Breast epithelium (tissue), 4 donors: ENCODE measurements around the gene RAI1. TPM values are rescaled to one million over a fixed set of nuclear protein-coding genes. Genes with fewer than 3 reads are reported as not detected.

ENCODE experiments used
- DNase-seq, 2 donors: peaks; one replicate each; pipeline ENCODE4 v3.0.0-alpha.2; 2019; ENCODE audit warnings: low spot score in 2 of 2
- H3K27ac ChIP-seq, 2 donors: fragments of 200-600 bp; sonication (generic) in 1 of 2; one replicate each; pipeline ENCODE4 v1.5.1; 2016 to 2019; ENCODE audit warnings: mild to moderate bottlenecking in 1 of 2
- H3K27me3 ChIP-seq, 2 donors: fragments of 200-600 bp; sonication (generic) in 1 of 2; one replicate each; pipeline versions ENCODE4 v1.5.1 to v1.6.0; 2017 to 2019; ENCODE audit warnings: control low read depth in 1 of 2, mild to moderate bottlenecking in 1 of 2
- H3K36me3 ChIP-seq: fragments of 200-600 bp; one replicate; pipeline ENCODE4 v1.5.1; 2019
- H3K4me1 ChIP-seq, 2 donors: fragments of 200-600 bp; sonication (generic); one replicate each; pipeline ENCODE4 v1.5.1; 2016 to 2019; ENCODE audit warnings: control low read depth in 1 of 2
- H3K4me3 ChIP-seq, 3 donors: fragments of 200-600 bp; sonication (generic); 1 replicate in 2 of 3; 2 replicates in 1 of 3; pipeline ENCODE4 v1.5.1; 2016 to 2019; ENCODE audit warnings: mild to moderate bottlenecking in 3 of 3, moderate library complexity in 2 of 3
- H3K9me3 ChIP-seq, 2 donors: fragments of 200-600 bp; sonication (generic) in 1 of 2; one replicate each; pipeline ENCODE4 v1.5.1; 2016 to 2019; ENCODE audit warnings: control low read depth in 1 of 2
- POLR2A ChIP-seq: fragments of 450-650 bp; IDR thresholded peaks from one replicate; pipeline ENCODE4 v1.6.1; 2016; ENCODE audit warnings: antibody characterized with exemption, mild to moderate bottlenecking, moderate library complexity
- POLR2AphosphoS5 ChIP-seq, 3 donors: sonication (generic); formaldehyde crosslinking; IDR thresholded peaks; one replicate each; pipeline ENCODE4 v1.6.1; 2017; ENCODE audit warnings: antibody characterized with exemption in 3 of 3
- intact Hi-C: fragments of 100-400 bp; cut with DNase I; formaldehyde crosslinking; loops from one replicate; pipeline ENCODE4 v1.15.1; 2023; ENCODE audit warnings: low total_unique reads
- total RNA-seq, 3 donors: library from RNA; depleted of rRNA; stranded (reverse); fragments of >200 nt; gene quantifications; one replicate each; pipeline ENCODE4 v1.1.0, GENCODE V29; 2016
- TF ChIP-seq, protein P1 (sequence below), 3 donors: fragments of 450-650 bp; IDR thresholded peaks; one replicate each; pipeline ENCODE4 v1.5.1; 2016 to 2017; ENCODE audit warnings: antibody characterized with exemption in 3 of 3, mild to moderate bottlenecking in 3 of 3, moderate library complexity in 3 of 3

The RAI1 gene
- total RNA-seq, 3 donors from 2014 or later: 5.6 to 25.6 (median 20.6) TPM

DNA sequence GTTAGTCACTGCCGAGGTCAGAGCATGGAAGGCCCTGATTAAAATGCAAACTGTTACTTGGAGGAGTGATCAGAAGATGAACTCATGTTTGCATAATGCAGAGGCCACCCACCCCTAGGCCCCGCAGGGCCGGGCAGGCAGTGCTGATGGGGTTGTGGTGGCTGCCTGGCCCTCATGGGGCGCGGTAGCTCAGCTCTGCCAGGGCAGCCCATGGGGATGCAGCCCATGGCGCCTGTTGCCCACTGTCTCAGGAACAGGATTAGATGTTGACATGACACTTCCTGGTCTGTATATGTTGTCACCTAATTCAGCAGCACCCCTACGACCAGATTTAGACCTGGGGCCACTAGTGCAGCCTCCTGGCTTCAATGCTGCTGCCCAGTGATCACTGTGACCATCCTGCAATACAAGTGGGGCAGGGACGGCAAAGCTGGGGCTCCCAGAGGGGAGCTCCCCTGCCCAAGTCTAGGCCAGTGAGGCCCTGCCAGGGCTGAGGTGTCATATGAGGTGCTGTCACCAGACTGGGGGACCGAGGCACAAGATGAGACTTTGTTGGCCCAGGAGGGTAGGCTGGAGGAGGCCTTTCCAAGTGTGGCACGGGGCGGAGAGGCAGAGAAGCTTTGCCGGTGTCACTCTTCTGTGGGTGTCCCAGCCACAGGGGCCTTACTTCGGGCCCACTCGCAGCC is 49.1 kb downstream of the RAI1 start:
- peak overlapping the region; percentile 89 to 93 for H3K27ac ChIP-seq
- TF ChIP-seq, protein P1, sequence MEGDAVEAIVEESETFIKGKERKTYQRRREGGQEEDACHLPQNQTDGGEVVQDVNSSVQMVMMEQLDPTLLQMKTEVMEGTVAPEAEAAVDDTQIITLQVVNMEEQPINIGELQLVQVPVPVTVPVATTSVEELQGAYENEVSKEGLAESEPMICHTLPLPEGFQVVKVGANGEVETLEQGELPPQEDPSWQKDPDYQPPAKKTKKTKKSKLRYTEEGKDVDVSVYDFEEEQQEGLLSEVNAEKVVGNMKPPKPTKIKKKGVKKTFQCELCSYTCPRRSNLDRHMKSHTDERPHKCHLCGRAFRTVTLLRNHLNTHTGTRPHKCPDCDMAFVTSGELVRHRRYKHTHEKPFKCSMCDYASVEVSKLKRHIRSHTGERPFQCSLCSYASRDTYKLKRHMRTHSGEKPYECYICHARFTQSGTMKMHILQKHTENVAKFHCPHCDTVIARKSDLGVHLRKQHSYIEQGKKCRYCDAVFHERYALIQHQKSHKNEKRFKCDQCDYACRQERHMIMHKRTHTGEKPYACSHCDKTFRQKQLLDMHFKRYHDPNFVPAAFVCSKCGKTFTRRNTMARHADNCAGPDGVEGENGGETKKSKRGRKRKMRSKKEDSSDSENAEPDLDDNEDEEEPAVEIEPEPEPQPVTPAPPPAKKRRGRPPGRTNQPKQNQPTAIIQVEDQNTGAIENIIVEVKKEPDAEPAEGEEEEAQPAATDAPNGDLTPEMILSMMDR (IDR thresholded peaks at IDR 0.05): no peak
- no peak for TF ChIP-seq POLR2AphosphoS5 (IDR thresholded peaks at IDR 0.05)
- no peak for TF ChIP-seq POLR2A

DNA sequence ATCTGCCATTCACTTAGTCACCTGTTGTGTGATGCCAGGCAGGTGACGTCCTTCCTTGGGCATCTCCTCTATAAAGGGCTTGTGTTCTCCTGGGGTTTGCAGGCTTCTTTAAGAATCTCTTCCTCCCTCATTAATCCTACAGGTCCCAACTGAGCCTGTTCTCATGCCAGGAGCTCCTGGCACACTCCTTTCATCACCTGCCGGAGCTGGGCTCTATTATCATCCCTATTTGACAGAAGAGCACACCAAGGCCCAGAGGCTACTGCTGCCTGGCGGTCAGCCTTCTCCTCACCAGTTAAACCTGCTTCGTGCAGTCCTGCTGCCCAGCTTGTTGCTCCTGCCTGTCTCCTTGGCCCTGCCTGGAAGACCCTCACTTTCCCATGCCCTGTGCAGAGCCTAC is 51.2 kb downstream of the RAI1 start:
- H3K27me3 ChIP-seq: no peaks in the 10 kb centered on the region
- no peak for TF ChIP-seq POLR2A
- TF ChIP-seq, protein P1 (IDR thresholded peaks at IDR 0.05): no peak
- DNase-seq: peak in 1 of 2 donors; percentile 76
- H3K4me1 ChIP-seq: peaks cover 2 to 20% of the 10 kb centered on the region in 2 donors
- no peaks in the 10 kb centered on the region for H3K36me3 ChIP-seq
- no peak overlapping the region for H3K4me3 ChIP-seq
- intact Hi-C loops: loop anchor here (5.0 kb wide), 1 partner anchor 1305 kb away; no protein-coding TSS in a partner anchor
- H3K27ac ChIP-seq: peak overlapping the region; percentile 89 to 93
- H3K9me3 ChIP-seq: no peaks in the 10 kb centered on the region

More for the DNA sequence above, 49.1 kb downstream of the RAI1 start:
- intact Hi-C loops: loop anchor here (5.0 kb wide), 1 partner anchor 1303 kb away; no protein-coding TSS in a partner anchor
- Histone ChIP-seq H3K36me3 (no peaks in the 10 kb centered on the region), H3K4me1 (peaks cover 2 to 20% of the 10 kb centered on the region in 2 donors), H3K4me3 (no peak overlapping the region), H3K9me3 (no peaks in the 10 kb centered on the region), H3K27me3 (no peaks in the 10 kb centered on the region)
- no peak for DNase-seq

DNA sequence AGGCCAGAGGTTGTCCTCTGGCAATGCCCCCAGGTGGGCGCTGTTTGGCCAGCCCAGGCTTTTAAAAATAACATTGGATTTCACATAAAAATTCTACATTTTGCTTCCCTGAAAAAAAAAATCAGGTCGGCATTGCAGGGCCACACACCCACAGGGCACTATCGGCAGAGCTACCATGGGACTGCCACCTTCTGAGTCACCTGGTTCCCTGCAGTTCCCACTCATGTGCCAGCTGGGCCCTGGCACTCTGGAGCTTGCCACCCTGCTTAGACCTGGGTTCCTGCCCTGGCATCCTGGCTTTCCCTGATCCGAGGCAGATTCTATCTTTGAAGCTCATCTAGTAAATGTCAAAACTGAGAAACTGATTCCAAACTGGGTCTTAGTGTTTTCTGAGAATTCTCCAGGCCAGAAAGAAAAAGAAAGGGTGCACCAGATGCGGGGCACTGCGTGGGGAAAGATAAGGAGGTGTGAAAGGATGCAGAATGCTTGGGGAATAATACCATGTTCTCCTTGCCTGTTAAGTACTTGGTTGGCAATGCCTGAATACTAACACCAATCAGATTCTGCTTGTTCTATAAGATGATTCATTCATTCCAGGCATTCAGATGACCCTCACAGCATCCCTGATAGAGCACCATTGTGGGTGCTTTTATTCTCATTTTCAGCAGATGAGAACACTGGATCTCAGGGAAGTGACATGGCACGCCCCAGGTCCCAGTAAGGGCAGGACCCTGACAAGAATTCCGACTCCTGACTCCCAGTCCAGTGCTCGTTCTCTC is 51.8 kb downstream of the RAI1 start:
- no peaks in the 10 kb centered on the region for H3K36me3 ChIP-seq
- no peaks in the 10 kb centered on the region for H3K27me3 ChIP-seq
- peak overlapping the region; percentile 89 to 93 for H3K27ac ChIP-seq
- TF ChIP-seq, protein P1 (IDR thresholded peaks at IDR 0.05): no peak
- TF ChIP-seq POLR2AphosphoS5 (IDR thresholded peaks at IDR 0.05) (no peak), POLR2A (no peak)
- H3K4me3 ChIP-seq: no peak overlapping the region
- H3K9me3 ChIP-seq: no peaks in the 10 kb centered on the region
- DNase-seq: no peak
- peaks cover 6 to 25% of the 10 kb centered on the region in 2 donors for H3K4me1 ChIP-seq
- intact Hi-C loops: loop anchor here (5.0 kb wide), 1 partner anchor 1306 kb away; no protein-coding TSS in a partner anchor

DNA sequence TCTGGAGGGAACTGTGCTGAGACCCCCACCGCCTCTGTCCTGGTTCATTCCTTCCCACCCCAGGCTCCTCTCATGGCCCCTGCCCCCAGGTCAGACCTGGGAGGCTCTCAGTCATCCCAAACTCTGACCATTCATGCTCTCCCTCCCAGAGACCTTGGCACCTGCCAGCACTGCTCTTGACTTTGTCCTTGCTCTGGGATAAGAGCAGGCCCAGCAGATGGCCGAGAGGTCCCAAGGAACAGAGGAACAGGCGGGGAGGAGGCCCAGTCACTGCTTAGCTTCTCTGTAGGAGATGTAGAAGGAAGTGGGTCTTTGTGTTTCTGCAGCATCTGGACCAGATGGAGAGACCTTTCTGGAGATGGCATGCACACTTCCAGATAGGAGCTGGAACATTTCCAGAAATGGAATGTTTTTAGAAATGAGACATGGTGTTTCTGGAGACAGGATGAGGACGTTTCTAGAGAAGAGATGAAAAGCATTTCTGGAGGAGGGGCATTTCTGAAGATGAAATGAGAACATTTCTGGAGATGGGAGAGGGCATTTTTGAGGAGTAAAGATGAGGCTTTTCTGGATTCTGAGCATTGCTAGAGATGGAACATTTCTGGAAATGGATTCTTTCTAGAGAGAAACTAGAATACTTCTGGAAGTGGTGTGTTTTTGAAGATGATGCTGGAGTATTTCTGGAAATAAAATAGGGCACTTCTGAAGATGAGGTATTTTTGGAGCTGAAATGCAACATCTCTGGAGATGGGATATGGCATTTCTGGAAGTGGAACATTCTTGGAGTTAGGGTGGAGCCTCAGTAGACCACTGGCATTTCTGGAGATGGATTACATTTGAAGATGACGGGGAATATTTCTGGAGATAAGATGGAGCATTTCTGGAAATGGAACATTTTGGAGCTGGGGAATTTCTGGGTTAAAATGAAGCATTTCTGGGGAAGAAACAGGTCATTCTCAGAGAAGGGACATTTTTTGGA is 55.2 kb downstream of the RAI1 start:
- Histone ChIP-seq H3K27ac (peak overlapping the region; percentile 86 to 93), H3K4me3 (no peak overlapping the region), H3K27me3 (no peaks in the 10 kb centered on the region), H3K9me3 (no peaks in the 10 kb centered on the region), H3K36me3 (no peaks in the 10 kb centered on the region), H3K4me1 (peaks cover 23 to 40% of the 10 kb centered on the region in 2 donors)
- no peak for DNase-seq
- intact Hi-C loops: no loop called here
- TF ChIP-seq, protein P1 (IDR thresholded peaks at IDR 0.05): no peak
- TF ChIP-seq POLR2AphosphoS5 (IDR thresholded peaks at IDR 0.05) (no peak), POLR2A (no peak)
